ENCODE results near the gene MRPL4.

- no peak for TF ChIP-seq CTCF (IDR thresholded peaks at IDR 0.05)
- no peak for TF ChIP-seq POLR2A (IDR thresholded peaks at IDR 0.05)
These were observed 14.7 kb downstream of the MRPL4 start for GRCh38 chr19:10266706-10267105.
